ENCODE results near the gene ZFYVE27.

GRCh38 chr10:97763411-97763810 lies 26.5 kb downstream of the ZFYVE27 start:
- TF ChIP-seq CTCF (conservative IDR thresholded peaks at IDR 0.05; ENCODE audit: low read depth, low read length): no peak
- TF ChIP-seq EZH2 (IDR thresholded peaks at IDR 0.05; ENCODE audit: borderline replicate concordance, low read depth, low read length, poor library complexity, severe bottlenecking): no peak

Data from A673 (cell line).